HEK293T (cell line): ENCODE data around the gene ISCU.

Experiments used
- ARNT ChIP-seq: fragments of 450-650 bp; IDR thresholded peaks from 2 replicates; pipeline ENCODE4 v1.6.1; 2017; ENCODE audit warnings: mild to moderate bottlenecking
- BHLHE40 ChIP-seq: fragments of 450-650 bp; IDR thresholded peaks from 2 replicates; pipeline ENCODE4 v1.6.1; 2016; ENCODE audit warnings: mild to moderate bottlenecking, moderate library complexity, borderline replicate concordance
- CTBP1 ChIP-seq: fragments of 450-650 bp; IDR thresholded peaks from 2 replicates; pipeline ENCODE4 v1.6.1; 2016; ENCODE audit warnings: borderline replicate concordance
- ELF4 ChIP-seq: fragments of 450-650 bp; IDR thresholded peaks from 2 replicates; pipeline ENCODE4 v1.6.1; 2017; ENCODE audit warnings: antibody characterized with exemption
- FOXA1 ChIP-seq: fragments of 450-650 bp; IDR thresholded peaks from 2 replicates; pipeline ENCODE4 v1.6.1; 2016; ENCODE audit warnings: mild to moderate bottlenecking
- FOXK2 ChIP-seq: fragments of 450-650 bp; IDR thresholded peaks from 2 replicates; pipeline ENCODE4 v1.6.1; 2016; ENCODE audit warnings: mild to moderate bottlenecking
- FOXM1 ChIP-seq: fragments of 450-650 bp; IDR thresholded peaks from 2 replicates; pipeline ENCODE4 v1.6.1; 2017; ENCODE audit warnings: mild to moderate bottlenecking, borderline replicate concordance
- HDGF ChIP-seq: fragments of 450-650 bp; IDR thresholded peaks from 2 replicates; pipeline ENCODE4 v1.6.1; 2017; ENCODE audit warnings: antibody characterized with exemption, borderline replicate concordance
- NFRKB ChIP-seq: fragments of 450-650 bp; IDR thresholded peaks from 2 replicates; pipeline ENCODE4 v1.6.1; 2016; ENCODE audit warnings: mild to moderate bottlenecking, moderate library complexity
- PKNOX1 ChIP-seq: fragments of 450-650 bp; IDR thresholded peaks from 2 replicates; pipeline ENCODE4 v1.6.1; 2016
- SP1 ChIP-seq: fragments of 450-650 bp; IDR thresholded peaks from 2 replicates; pipeline ENCODE4 v1.6.1; 2017
- SUZ12 ChIP-seq: fragments of 450-650 bp; IDR thresholded peaks from 2 replicates; pipeline ENCODE4 v1.6.1; 2016; ENCODE audit warnings: mild to moderate bottlenecking
- TARDBP ChIP-seq: fragments of 450-650 bp; IDR thresholded peaks from 2 replicates; pipeline ENCODE4 v1.6.1; 2016
- ZNF384 ChIP-seq: fragments of 450-650 bp; IDR thresholded peaks from 2 replicates; pipeline ENCODE4 v1.6.1; 2016

DNA sequence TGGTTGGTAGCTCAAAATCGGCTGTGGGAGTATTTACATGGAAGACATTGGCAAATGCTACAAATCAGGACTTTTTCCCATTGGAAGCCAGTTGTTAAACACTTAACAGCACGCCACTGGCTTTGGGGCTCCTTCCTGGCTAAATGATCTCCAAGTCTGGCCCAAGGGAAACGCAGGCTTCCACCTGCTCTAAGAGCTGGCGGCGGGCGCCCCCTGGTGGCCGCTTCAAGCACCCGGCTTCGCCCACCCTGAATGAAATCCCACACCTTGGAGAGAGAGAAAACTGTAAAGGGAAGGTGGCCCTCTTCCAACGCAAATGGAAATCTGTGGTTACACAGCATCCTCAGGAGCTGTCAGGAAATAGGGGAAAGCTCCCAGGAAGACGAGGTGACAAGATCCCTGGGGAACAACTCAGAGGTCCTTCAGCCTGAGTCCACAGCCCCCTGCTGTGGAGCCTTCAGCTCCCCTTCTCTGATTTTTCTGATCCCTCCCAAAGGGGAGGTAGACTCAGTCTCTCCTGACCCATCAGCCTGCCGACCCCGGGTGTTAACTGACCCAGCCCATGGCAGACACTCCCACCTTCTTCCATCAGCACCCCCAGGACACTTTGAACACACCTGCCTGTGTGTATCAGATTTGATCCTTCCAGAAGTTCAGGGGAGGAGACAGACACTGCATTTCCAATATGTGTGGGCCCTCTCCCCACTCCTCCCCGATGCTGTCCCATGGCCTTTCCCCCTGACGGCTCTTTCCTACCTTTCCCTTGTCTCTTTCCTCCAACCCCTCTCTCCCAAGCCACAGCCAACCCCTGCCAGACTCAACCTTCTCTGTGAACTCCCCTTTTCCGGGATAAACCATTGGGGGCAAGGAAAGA is 55.9 kb downstream of the ISCU start:
- TF ChIP-seq SP1 (no peak), FOXK2 (no peak), BHLHE40 (no peak), FOXA1 (no peak), SUZ12 (no peak), NFRKB (no peak), TARDBP (no peak), ZNF384 (no peak), ELF4 (no peak), HDGF (no peak), FOXM1 (no peak), ARNT (no peak), CTBP1 (no peak), PKNOX1 (no peak)
